ENCODE measurements around the gene FPR2. TPM values are rescaled to one million over a fixed set of nuclear protein-coding genes. Genes with fewer than 3 reads are reported as not detected.
"Not testable (repeated sequence)": the region's sequence is repeated elsewhere in the genome, so short reads cannot be mapped to it uniquely, and the experiment has no call there.

Gene FPR2
- polyA plus RNA-seq, 1 donor (not counting 4 experiments of a cell fraction or from before 2014, with no cell fraction given), result 0.05 TPM

DNA sequence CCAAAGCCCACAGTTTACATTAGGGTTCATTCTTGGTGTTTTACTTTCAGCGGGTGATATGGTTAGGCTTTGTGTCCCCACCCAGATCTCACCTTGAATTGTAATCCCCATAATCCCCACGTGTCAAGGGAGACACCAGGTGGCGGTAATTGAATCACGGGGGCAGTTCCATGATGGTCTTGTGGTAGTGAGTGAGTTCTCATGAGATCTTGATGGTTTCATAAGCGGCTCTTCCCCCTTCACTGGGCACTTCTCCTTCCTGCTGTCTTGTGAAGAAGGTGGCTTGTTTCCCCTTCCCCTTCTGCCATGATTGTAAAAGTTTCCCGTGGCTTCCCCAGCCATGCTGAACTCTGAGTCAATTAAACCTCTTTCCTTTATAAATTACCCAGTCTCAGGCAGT is 12.0 kb downstream of the FPR2 start:
- Histone ChIP-seq H4K20me1 (ENCODE audit: control insufficient read depth, extremely low read depth, insufficient read depth, low read length) (no peaks in the 10 kb centered on the region), H3K36me3 (ENCODE audit: control insufficient read depth in 2 of 2, extremely low read depth in 1 of 2, insufficient read depth in 2 of 2, low read length in 2 of 2) (no peaks in the 10 kb centered on the region), H3K4me2 (ENCODE audit: control insufficient read depth, extremely low read depth, insufficient read depth, low read depth, low read length) (no peak overlapping the region), H3K4me3 (ENCODE audit: control insufficient read depth in 2 of 3, extremely low read depth in 1 of 3, insufficient read depth in 2 of 3, low read depth in 1 of 3, low read length in 3 of 3) (no peak overlapping the region), H2AFZ (ENCODE audit: control insufficient read depth, low read length) (no peak overlapping the region), H3K27me3 (ENCODE audit: control insufficient read depth, extremely low read depth, insufficient read depth, low read length) (no peaks in the 10 kb centered on the region), H3K9me3 (ENCODE audit: control insufficient read depth, low read depth, low read length) (no peaks in the 10 kb centered on the region), H3K9me1 (ENCODE audit: control insufficient read depth, extremely low read depth, insufficient read depth, low read length) (no peaks in the 10 kb centered on the region), H3K4me1 (ENCODE audit: control insufficient read depth, extremely low read depth, insufficient read depth, low read length) (no peaks in the 10 kb centered on the region), H3K9ac (ENCODE audit: control insufficient read depth, extremely low read depth, insufficient read depth, low read length) (no peak overlapping the region), H3K27ac (ENCODE audit: control insufficient read depth, insufficient read depth, low read length) (no peak overlapping the region), H3K79me2 (ENCODE audit: control insufficient read depth, insufficient read depth, low read length) (no peaks in the 10 kb centered on the region)
- FAIRE-seq, result no peak
- DNase-seq (ENCODE audit: low read depth, low spot score), result no peak
- dilution Hi-C loops (cut with MboI; ENCODE audit: extremely low pct_ligation_motif_present, low sequenced_read_pairs), result no loop called here
- peak in 2 of 3 experiments; percentile 9 to 40 for TF ChIP-seq CTCF (optimal IDR thresholded peaks at IDR 0.05 in 1 of 3, IDR thresholded peaks at IDR 0.05 in 1 of 3, conservative IDR thresholded peaks at IDR 0.05 in 1 of 3; ENCODE audit: extremely low read depth in 1 of 3, insufficient read depth in 2 of 3, low read length in 3 of 3)
- TF ChIP-seq EZH2 (IDR thresholded peaks at IDR 0.05; ENCODE audit: low read length), result no peak

GRCh38 chr19:51776561-51776960 is 15.6 kb downstream of the FPR2 start:
- H4K20me1 ChIP-seq (ENCODE audit: control insufficient read depth, extremely low read depth, insufficient read depth, low read length); H3K4me2 ChIP-seq (ENCODE audit: control insufficient read depth, extremely low read depth, insufficient read depth, low read depth, low read length); H3K4me1 ChIP-seq (ENCODE audit: control insufficient read depth, extremely low read depth, insufficient read depth, low read length); H3K27ac ChIP-seq (ENCODE audit: control insufficient read depth, insufficient read depth, low read length); FAIRE-seq; H3K9me1 ChIP-seq (ENCODE audit: control insufficient read depth, extremely low read depth, insufficient read depth, low read length); H3K36me3 ChIP-seq (ENCODE audit: control insufficient read depth in 2 of 2, extremely low read depth in 1 of 2, insufficient read depth in 2 of 2, low read length in 2 of 2); H3K9ac ChIP-seq (ENCODE audit: control insufficient read depth, extremely low read depth, insufficient read depth, low read length); dilution Hi-C loops (cut with MboI; ENCODE audit: extremely low pct_ligation_motif_present, low sequenced_read_pairs); H3K9me3 ChIP-seq (ENCODE audit: control insufficient read depth, low read depth, low read length); DNase-seq (ENCODE audit: low read depth, low spot score); H3K27me3 ChIP-seq (ENCODE audit: control insufficient read depth, extremely low read depth, insufficient read depth, low read length); H3K79me2 ChIP-seq (ENCODE audit: control insufficient read depth, insufficient read depth, low read length); H3K4me3 ChIP-seq (ENCODE audit: control insufficient read depth in 2 of 3, extremely low read depth in 1 of 3, insufficient read depth in 2 of 3, low read depth in 1 of 3, low read length in 3 of 3); H2AFZ ChIP-seq (ENCODE audit: control insufficient read depth, low read length): not testable (repeated sequence)
